COLO668 (cell line): ENCODE results near the gene SRRM3.
"Not testable (repeated sequence)": the region's sequence is repeated elsewhere in the genome, so short reads cannot be mapped to it uniquely, and the experiment has no call there.

Source experiments
- DNase-seq: peaks from one replicate; lab custom pipeline; 2025; ENCODE audit not compliant: unreplicated experiment; lab: John Stamatoyannopoulos, UW

SRRM3 gene

DNA sequence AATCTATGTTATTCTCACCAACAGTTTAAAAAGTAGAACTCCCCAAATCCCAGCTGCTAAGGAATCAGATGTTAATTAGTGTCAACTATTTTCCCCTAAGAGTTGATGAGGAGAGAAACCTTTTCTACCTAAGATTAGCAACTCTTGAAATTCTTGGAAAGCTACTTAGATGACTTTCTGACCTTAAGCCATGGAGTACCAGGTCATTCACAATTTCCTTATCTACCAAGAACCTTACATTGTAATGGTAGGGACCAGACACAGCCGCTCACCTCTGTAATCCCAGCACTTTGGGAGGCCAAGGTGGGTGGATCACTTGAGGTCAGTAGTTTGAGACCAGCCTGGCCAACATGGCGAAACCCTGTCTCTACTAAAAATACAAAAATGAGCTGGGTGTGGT is 133.7 kb downstream of the SRRM3 start:
- not testable (repeated sequence) for DNase-seq

DNA sequence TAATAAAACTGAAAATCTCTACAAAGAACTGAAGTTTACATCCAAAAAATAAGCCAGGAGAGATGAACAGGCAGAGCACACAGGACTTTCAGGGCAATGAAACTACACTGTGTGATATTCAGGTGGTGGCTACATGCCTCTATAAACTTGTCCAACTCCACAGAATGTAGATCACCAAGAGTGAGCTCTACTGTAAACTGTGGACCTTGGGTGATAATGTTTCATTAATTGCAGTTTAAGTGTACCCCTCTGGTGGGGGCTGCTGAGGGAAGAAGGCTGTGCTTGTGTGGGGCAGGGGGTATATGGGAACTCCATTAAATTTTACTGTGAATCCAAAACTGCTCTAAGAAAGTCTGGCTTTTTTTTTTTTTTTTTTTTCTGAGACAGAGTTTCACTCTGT is 134.4 kb downstream of the SRRM3 start:
- DNase-seq, result no peak
